ENCODE data around the gene SRSF7. TPM values are rescaled to one million over a fixed set of nuclear protein-coding genes. Genes with fewer than 3 reads are reported as not detected.
"Not testable (repeated sequence)": the region's sequence is repeated elsewhere in the genome, so short reads cannot be mapped to it uniquely, and the experiment has no call there.

SRSF7 gene
- total and polyA plus RNA-seq, 11 donors = 28.1 to 101 (median 43.9) TPM

DNA sequence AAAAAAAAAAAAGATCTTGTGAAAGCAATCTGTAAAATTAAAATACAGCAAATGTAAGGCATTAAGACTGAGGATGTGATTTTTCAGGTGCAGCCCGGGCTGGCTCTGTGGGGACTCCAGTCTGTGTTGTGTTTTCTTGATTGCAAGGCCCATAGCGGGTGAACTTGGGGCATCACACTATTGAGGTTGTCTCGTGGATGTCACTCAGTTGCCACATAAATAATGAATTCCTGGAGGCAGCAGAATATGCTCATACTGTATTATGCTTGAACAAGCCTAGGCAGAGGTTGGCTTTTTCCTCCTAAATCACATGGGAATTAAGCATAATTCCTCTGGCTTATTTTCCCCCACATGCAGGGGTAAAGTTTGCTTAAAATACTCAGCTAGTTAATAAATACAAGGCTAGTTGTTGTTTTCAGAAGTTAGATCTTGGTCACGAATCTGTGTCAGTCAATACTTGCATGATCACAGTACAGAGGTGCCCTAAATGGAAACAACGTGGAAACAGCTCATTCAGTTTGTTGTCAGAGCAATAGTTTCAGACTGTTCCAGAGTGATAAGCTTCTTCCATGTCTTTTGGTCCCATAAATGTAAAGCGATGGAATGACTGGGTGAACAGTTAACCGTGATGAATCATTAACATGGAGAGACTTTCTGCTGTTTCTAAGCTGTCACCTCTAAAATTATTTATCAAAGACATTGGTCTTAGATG is 43.2 kb upstream of the SRSF7 start:
- Histone ChIP-seq H3K36me3 (peaks cover 0 to 22% (median 6%) of the 10 kb centered on the region in 9 donors), H3K9me3 (no peaks in the 10 kb centered on the region), H3K27ac (no peak overlapping the region), H3K4me3 (no peak overlapping the region), H3K4me1 (peaks cover 0 to 4% (median 0%) of the 10 kb centered on the region in 12 donors), H3K27me3 (no peaks in the 10 kb centered on the region)
- WGBS, 4 donors = 82 to 89% (median 86%) methylated on average over 7 of the region's 7 CpGs
- DNase-seq (no peak), ATAC-seq (no peak)
- TF ChIP-seq CTCF (IDR thresholded peaks at IDR 0.05) (no peak), POLR2A (IDR thresholded peaks at IDR 0.05) (no peak)
- intact Hi-C loops (cut with DNase I) = no loop called here

DNA sequence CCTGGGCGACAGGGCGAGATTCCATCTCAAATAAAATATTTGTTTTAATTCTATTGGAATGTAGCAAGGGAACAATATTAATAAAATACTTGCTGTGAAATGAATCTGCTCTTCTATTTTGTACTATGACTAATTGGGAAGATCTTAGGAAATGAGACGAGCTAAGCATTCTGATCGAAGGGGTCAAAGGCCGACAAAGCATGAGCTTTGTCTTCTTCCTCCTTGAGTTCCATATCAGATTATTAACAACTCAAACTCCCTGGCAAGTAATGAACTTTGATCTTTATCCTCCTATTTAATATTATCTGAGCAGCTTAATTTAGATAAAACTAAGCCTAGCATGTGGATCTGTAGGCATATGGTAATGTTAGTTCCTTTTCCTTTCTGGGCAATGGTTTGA is 42.4 kb upstream of the SRSF7 start:
- WGBS, 4 donors = 89 to 93% (median 91%) methylated on average over 5 of the region's 5 CpGs
- TF ChIP-seq CTCF (IDR thresholded peaks at IDR 0.05) = no peak
- TF ChIP-seq POLR2A (IDR thresholded peaks at IDR 0.05) = no peak

GRCh38 chr2:38792751-38793150 is 41.6 kb upstream of the SRSF7 start:
- H3K27ac ChIP-seq = no peak overlapping the region
- peaks cover 0 to 10% (median 0%) of the 10 kb centered on the region in 9 donors for H3K36me3 ChIP-seq
- no peak for DNase-seq
- intact Hi-C loops (cut with DNase I) = no loop called here
- no peak for ATAC-seq
- peaks cover 0 to 4% (median 0%) of the 10 kb centered on the region in 12 donors for H3K4me1 ChIP-seq
- no peaks in the 10 kb centered on the region for H3K27me3 ChIP-seq
- no peak overlapping the region for H3K4me3 ChIP-seq
- TF ChIP-seq CTCF (IDR thresholded peaks at IDR 0.05) = no peak
- TF ChIP-seq POLR2A (IDR thresholded peaks at IDR 0.05) = no peak
- H3K9me3 ChIP-seq = no peaks in the 10 kb centered on the region
- WGBS, 4 donors = 43 to 51% (median 47%) methylated on average over 2 of the region's 2 CpGs

More for the DNA sequence above, 42.4 kb upstream of the SRSF7 start:
- Histone ChIP-seq H3K9me3 (no peaks in the 10 kb centered on the region), H3K27me3 (no peaks in the 10 kb centered on the region), H3K4me3 (no peak overlapping the region), H3K27ac (no peak overlapping the region), H3K36me3 (peaks cover 0 to 16% (median 4%) of the 10 kb centered on the region in 9 donors), H3K4me1 (peaks cover 0 to 4% (median 0%) of the 10 kb centered on the region in 12 donors)
- no peak for DNase-seq
- intact Hi-C loops (cut with DNase I) = no loop called here
- ATAC-seq = no peak

DNA sequence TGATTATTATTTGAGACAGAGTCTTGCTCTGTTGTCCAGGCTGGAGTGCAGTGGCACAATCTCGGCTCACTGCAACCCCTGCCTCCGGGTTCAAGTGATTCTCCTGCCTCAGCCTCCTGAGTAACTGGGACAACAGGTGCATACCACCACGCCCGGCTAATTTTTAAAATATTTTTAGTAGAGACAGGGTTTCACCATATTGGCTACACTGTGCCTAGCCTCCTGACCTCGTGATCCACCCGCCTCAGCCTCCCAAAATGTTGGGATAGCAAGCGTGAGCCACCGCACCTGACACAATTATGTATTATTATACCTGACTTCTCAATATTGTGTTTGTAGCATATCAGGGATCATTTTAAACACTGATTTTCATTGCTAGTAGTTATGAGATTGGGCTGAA is 41.2 kb upstream of the SRSF7 start:
- H3K9me3 ChIP-seq; DNase-seq; H3K4me3 ChIP-seq; H3K36me3 ChIP-seq; H3K4me1 ChIP-seq; intact Hi-C loops (cut with DNase I); H3K27ac ChIP-seq; H3K27me3 ChIP-seq; ATAC-seq: not testable (repeated sequence)
- WGBS, 4 donors = 94 to 97% (median 94%) methylated on average over 8 of the region's 8 CpGs

GRCh38 chr2:38791744-38792143 is 40.6 kb upstream of the SRSF7 start:
- 81 to 91% (median 86%) methylated on average over 1 of the region's 1 CpG for WGBS, 4 donors
- no peaks in the 10 kb centered on the region for H3K4me1 ChIP-seq

More at GRCh38 chr2:38791744-38792143, 40.6 kb upstream of the SRSF7 start:
- no peak overlapping the region for H3K4me3 ChIP-seq
- H3K36me3 ChIP-seq = peaks cover 0 to 1% (median 0%) of the 10 kb centered on the region in 9 donors
- intact Hi-C loops (cut with DNase I) = no loop called here
- no peak for TF ChIP-seq CTCF (IDR thresholded peaks at IDR 0.05)
- TF ChIP-seq POLR2A (IDR thresholded peaks at IDR 0.05) = no peak
- H3K27ac ChIP-seq = no peak overlapping the region
- no peaks in the 10 kb centered on the region for H3K27me3 ChIP-seq
- ATAC-seq (no peak), DNase-seq (no peak)
- no peaks in the 10 kb centered on the region for H3K9me3 ChIP-seq
